Measurements from ENCODE around the gene STRA6.

DNA sequence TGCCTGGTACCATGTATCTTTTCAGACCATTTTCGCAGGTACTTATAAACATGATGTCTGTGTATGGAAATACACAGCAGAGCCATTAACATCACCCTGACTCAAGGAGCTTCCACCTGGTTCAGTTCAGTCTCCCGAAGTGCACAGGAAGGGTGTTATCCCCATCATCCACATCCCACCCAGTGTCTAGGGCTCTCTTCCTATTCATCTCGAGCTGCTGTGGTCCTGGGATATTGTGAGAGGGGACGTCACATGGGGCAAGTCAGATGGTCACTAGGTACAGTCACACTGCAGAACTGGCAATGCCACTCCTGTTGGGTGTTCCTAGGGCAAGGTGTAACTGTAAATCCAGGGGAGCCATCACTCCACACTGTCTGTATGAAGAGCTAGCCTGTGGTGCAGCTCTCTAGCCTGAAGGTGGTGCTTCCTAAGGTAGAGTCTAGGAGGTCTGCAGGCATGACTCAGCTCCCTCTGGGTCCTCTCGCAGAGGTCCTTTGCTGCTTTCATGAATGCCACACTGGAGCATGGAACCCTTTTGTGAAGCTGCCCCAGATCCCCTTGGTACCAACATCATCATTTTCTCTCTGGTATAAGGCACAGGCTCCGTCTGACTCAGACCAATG lies 58.3 kb downstream of the STRA6 start:
- TF ChIP-seq, protein P1, sequence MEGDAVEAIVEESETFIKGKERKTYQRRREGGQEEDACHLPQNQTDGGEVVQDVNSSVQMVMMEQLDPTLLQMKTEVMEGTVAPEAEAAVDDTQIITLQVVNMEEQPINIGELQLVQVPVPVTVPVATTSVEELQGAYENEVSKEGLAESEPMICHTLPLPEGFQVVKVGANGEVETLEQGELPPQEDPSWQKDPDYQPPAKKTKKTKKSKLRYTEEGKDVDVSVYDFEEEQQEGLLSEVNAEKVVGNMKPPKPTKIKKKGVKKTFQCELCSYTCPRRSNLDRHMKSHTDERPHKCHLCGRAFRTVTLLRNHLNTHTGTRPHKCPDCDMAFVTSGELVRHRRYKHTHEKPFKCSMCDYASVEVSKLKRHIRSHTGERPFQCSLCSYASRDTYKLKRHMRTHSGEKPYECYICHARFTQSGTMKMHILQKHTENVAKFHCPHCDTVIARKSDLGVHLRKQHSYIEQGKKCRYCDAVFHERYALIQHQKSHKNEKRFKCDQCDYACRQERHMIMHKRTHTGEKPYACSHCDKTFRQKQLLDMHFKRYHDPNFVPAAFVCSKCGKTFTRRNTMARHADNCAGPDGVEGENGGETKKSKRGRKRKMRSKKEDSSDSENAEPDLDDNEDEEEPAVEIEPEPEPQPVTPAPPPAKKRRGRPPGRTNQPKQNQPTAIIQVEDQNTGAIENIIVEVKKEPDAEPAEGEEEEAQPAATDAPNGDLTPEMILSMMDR (IDR thresholded peaks at IDR 0.05 in 8 of 11, conservative IDR thresholded peaks at IDR 0.05 in 3 of 11), result no peak
- TF ChIP-seq POLR2AphosphoS5 (IDR thresholded peaks at IDR 0.05), result no peak

All from spleen (tissue), 7 donors.